ENCODE data around the gene USF2.

DNA sequence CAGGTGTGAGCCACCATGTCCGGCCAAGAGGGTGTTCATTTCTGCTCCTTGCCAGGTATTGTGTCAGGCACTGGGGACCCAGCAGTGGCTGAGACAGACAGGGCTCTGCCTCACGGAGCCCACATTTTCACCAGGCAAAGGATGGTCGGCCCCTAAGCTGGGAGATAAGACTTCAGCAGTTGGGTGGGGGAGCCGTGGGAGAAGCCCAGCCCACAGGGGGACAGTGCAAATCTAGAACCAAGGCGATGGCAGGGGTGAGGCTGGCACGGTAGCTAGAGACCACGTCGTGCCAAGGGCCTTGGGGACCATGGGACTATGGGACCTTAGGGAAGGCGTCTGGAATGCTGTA is 11.7 kb upstream of the USF2 start:
- TF ChIP-seq POLR2A (IDR thresholded peaks at IDR 0.05) (no peak), EP300 (IDR thresholded peaks at IDR 0.05) (no peak)
